H54 (cell line): ENCODE measurements around the gene RBBP8NL.
A peak's percentile ranks its signal among the peaks of the same experiment; 100 is the strongest.

ENCODE experiments used
- DNase-seq: peaks from one replicate; pipeline ENCODE4 v3.0.0; 2011; ENCODE audit warnings: low spot score, mixed read lengths; ENCODE audit not compliant: insufficient read length
- FAIRE-seq: peaks from 3 replicates; lab custom pipeline; 2011; peaks lifted over from hg19 to GRCh38; lab: Jason Lieb, UNC
- POLR2A ChIP-seq: IDR thresholded peaks from 2 replicates; pipeline ENCODE4 v1.6.1; 2011; ENCODE audit warnings: low read depth, mild to moderate bottlenecking, low read length

Gene RBBP8NL

GRCh38 chr20:62372042-62372993 is 55.0 kb downstream of the RBBP8NL start:
- FAIRE-seq (no peak), DNase-seq (no peak)
- no peak for TF ChIP-seq POLR2A

- no peak for DNase-seq
- FAIRE-seq = no peak
- TF ChIP-seq POLR2A = no peak
Observed at GRCh38 chr20:62371588-62372041, 55.7 kb downstream of the RBBP8NL start.

- TF ChIP-seq POLR2A = no peak
- no peak for DNase-seq
- no peak for FAIRE-seq
Observed at GRCh38 chr20:62370807-62371587, 56.3 kb downstream of the RBBP8NL start.

GRCh38 chr20:62370115-62370806 is 57.1 kb downstream of the RBBP8NL start:
- TF ChIP-seq POLR2A = no peak
- FAIRE-seq (peak; percentile 61), DNase-seq (peak; percentile 94)

GRCh38 chr20:62369815-62370114 is 57.6 kb downstream of the RBBP8NL start:
- FAIRE-seq (no peak), DNase-seq (no peak)
- no peak for TF ChIP-seq POLR2A

GRCh38 chr20:62368976-62369814 is 58.1 kb downstream of the RBBP8NL start:
- FAIRE-seq (no peak), DNase-seq (peak; percentile 96)
- TF ChIP-seq POLR2A = 0 out of 2 replicates have a peak, but pooled peaks have one; percentile 1

GRCh38 chr20:62368392-62368975 is 58.9 kb downstream of the RBBP8NL start:
- FAIRE-seq (no peak), DNase-seq (no peak)
- no peak for TF ChIP-seq POLR2A

- DNase-seq (no peak), FAIRE-seq (no peak)
- TF ChIP-seq POLR2A = no peak
Observed at GRCh38 chr20:62367633-62368391, 59.5 kb downstream of the RBBP8NL start.

- no peak for DNase-seq
- TF ChIP-seq POLR2A = 0 out of 2 replicates have a peak, but pooled peaks have one; percentile 25
- no peak for FAIRE-seq
Observed at GRCh38 chr20:62367136-62367632, 60.2 kb downstream of the RBBP8NL start, which contains the start of gene LAMA5. LAMA5 (minus strand) TSS chr20:62367312; CDS start chr20:62367245, 67 bp downstream.

- FAIRE-seq = no peak
- TF ChIP-seq POLR2A = no peak
- DNase-seq = no peak
Observed at GRCh38 chr20:62366370-62367135, 60.8 kb downstream of the RBBP8NL start.
